ENCODE data around the gene PLXNB2. TPM values are rescaled to one million over a fixed set of nuclear protein-coding genes. Genes with fewer than 3 reads are reported as not detected.

The PLXNB2 gene
- total RNA-seq, 1 experiment from 2014 or later = 260 TPM

DNA sequence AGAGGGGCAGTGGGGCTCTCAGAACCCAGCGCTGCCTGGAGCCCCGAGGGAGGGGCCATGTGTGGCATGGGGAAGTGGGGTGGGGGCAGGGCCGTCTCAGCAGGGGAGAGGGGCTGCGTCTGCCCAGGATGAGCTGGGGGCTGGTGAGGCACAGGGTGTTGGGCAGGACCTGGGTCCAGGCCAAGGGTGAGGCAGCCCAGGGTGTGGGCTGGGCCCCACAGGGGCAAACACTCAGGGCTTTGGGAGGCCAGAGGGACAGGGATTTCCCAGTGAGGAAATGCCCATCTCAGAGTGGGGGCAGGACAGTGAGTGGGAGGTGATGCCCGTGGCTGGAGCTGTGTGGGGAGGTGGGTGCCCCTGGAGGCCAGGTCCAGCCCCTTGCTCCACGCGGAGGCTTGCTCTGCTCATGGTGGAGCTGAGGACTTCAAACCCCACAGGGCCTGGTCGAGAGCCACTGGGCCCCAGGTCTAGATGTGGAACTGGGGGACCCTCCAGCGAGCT is 5.4 kb downstream of the PLXNB2 start:
- TF ChIP-seq CTCF (conservative IDR thresholded peaks at IDR 0.05) = no peak
- peak in 1 of 2 experiments; percentile 58 for DNase-seq
- intact Hi-C loops (cut with micrococcal nuclease; ENCODE audit: unreplicated experiment) = no loop called here
- Histone ChIP-seq H3K79me2 (ENCODE audit: low read depth) (peaks cover 90% of the 10 kb centered on the region), H3K9me3 (ENCODE audit: insufficient read depth, low read depth) (no peaks in the 10 kb centered on the region), H3K4me2 (peak overlapping the region; percentile 98), H3K27ac (peak overlapping the region; percentile 92), H3K36me3 (ENCODE audit: low read depth) (peaks cover 10% of the 10 kb centered on the region; the same call in 1 of the 2 replicates), H3K27me3 (ENCODE audit: insufficient read depth, low read depth) (no peaks in the 10 kb centered on the region), H3K9me2 (ENCODE audit: insufficient read depth) (no peaks in the 10 kb centered on the region), H3K4me3 (no peak overlapping the region), H3K4me1 (replicated peaks; ENCODE audit: insufficient read depth) (peaks cover 60% of the 10 kb centered on the region), H4K20me1 (ENCODE audit: insufficient read depth) (peaks cover 68% of the 10 kb centered on the region), H2AFZ (no peak overlapping the region), H3F3A (ENCODE audit: insufficient read depth, low read depth) (peaks cover 46% of the 10 kb centered on the region)
- ChIA-PET POLR2A (ENCODE audit: unreplicated experiment) (no interaction called here), CTCF (interaction anchor here (1.0 kb wide), 1 partner anchor 40 kb away, joined by 5 read pairs; no protein-coding TSS in a partner anchor)
- no TSS peak for BruUV-seq (replicated peaks)

DNA sequence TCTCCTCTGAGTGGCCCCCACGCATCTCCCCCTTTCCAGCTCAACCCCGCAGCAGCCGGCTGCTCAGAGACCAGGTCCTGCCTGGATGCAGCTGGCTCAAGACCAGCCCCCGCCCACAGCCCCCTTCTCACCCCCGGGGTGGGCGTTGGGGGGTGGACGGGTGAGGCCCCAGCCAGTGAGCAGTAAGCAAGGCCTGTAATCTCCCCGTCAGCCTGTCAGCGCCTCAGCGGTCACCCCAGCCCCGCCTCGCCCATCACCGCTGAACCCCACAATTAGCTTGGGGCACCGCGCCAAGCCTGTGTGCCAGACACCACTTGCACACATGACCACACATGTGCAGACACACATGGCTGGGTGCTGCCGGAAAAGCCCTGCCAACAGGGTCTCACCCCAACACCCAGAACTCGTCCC is 5.9 kb downstream of the PLXNB2 start:
- TF ChIP-seq CTCF (conservative IDR thresholded peaks at IDR 0.05) (no peak), EZH2 (IDR thresholded peaks at IDR 0.05; ENCODE audit: low read depth) (no peak)
- POLR2A ChIA-PET (ENCODE audit: unreplicated experiment) = no interaction called here
- peaks cover 50% of the 10 kb centered on the region for H3F3A ChIP-seq (ENCODE audit: insufficient read depth, low read depth)
- BruUV-seq (replicated peaks) = no TSS peak
- H4K20me1 ChIP-seq (ENCODE audit: insufficient read depth) = peaks cover 73% of the 10 kb centered on the region
- H3K9me2 ChIP-seq (ENCODE audit: insufficient read depth) = no peaks in the 10 kb centered on the region
- CTCF ChIA-PET = interaction anchor here (0.7 to 1.0 kb wide), 2 partner anchors 29 to 39 kb away, joined by 3 to 5 read pairs; no protein-coding TSS in a partner anchor
- peaks cover 90% of the 10 kb centered on the region for H3K79me2 ChIP-seq (ENCODE audit: low read depth)
- peaks cover 65% of the 10 kb centered on the region for H3K4me1 ChIP-seq (replicated peaks; ENCODE audit: insufficient read depth)
- H3K27me3 ChIP-seq (ENCODE audit: insufficient read depth, low read depth) = no peaks in the 10 kb centered on the region
- no peak overlapping the region for H2AFZ ChIP-seq
- intact Hi-C loops (cut with micrococcal nuclease; ENCODE audit: unreplicated experiment) = no loop called here
- DNase-seq = no peak
- H3K9me3 ChIP-seq (ENCODE audit: insufficient read depth, low read depth) = no peaks in the 10 kb centered on the region
- 0 out of 2 replicates have a peak overlapping the region, but pooled peaks have one; percentile 92 for H3K27ac ChIP-seq
- no peak overlapping the region for H3K4me3 ChIP-seq
- H3K36me3 ChIP-seq (ENCODE audit: low read depth) = peaks cover 10% of the 10 kb centered on the region; the same call in 1 of the 2 replicates
- H3K4me2 ChIP-seq = peak overlapping the region; percentile 98; the same call in 1 of the 2 replicates

- TF ChIP-seq EZH2 (IDR thresholded peaks at IDR 0.05; ENCODE audit: low read depth) (no peak), CTCF (conservative IDR thresholded peaks at IDR 0.05) (no peak)
- H3K27me3 ChIP-seq (ENCODE audit: insufficient read depth, low read depth) = no peaks in the 10 kb centered on the region
- H4K20me1 ChIP-seq (ENCODE audit: insufficient read depth) = peaks cover 82% of the 10 kb centered on the region
- peaks cover 11% of the 10 kb centered on the region; the same call in 1 of the 2 replicates for H3K36me3 ChIP-seq (ENCODE audit: low read depth)
- no peaks in the 10 kb centered on the region for H3K9me3 ChIP-seq (ENCODE audit: insufficient read depth, low read depth)
- POLR2A ChIA-PET (ENCODE audit: unreplicated experiment) = no interaction called here
- H3K9me2 ChIP-seq (ENCODE audit: insufficient read depth) = no peaks in the 10 kb centered on the region
- intact Hi-C loops (cut with micrococcal nuclease; ENCODE audit: unreplicated experiment) = no loop called here
- H3F3A ChIP-seq (ENCODE audit: insufficient read depth, low read depth) = peaks cover 54% of the 10 kb centered on the region
- CTCF ChIA-PET = no interaction called here
- peaks cover 74% of the 10 kb centered on the region for H3K4me1 ChIP-seq (replicated peaks; ENCODE audit: insufficient read depth)
- no peak overlapping the region for H2AFZ ChIP-seq
- DNase-seq = no peak
- H3K4me2 ChIP-seq = no peak overlapping the region
- no peak overlapping the region for H3K27ac ChIP-seq
- no peak overlapping the region for H3K4me3 ChIP-seq
- no TSS peak for BruUV-seq (replicated peaks)
- peaks cover 91% of the 10 kb centered on the region for H3K79me2 ChIP-seq (ENCODE audit: low read depth)
These were observed 6.7 kb downstream of the PLXNB2 start for GRCh38 chr22:50300620-50301257.
